HG02588 (cell line): ENCODE measurements around the gene WSCD1.

ENCODE experiments used
- ATAC-seq: cut with Tn5 transposase; IDR thresholded peaks from one replicate; pipeline ENCODE4 v1.9.1; 2021; ENCODE audit warnings: mild to moderate bottlenecking, moderate library complexity; ENCODE audit not compliant: unreplicated experiment

WSCD1 gene

DNA sequence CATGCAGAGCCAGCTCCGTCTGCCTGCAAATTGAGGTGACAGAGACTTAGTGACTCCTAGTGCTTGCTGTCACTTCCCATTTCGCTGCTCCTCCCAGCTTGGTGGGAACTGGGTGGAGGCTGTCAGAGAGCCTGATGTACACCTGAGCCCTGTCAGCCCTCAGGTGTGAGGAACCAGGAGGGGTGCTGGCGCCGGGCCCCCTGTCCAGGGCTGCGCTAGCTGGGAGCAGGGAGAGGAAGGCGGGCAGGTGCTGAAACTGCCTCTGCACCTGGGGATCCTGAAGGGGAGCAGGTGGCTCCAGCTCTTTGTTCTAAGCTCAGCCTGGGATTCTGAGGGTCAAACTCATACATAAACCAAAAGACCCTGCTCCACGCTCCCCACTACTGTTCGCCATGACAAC is 10.8 kb upstream of the WSCD1 start:
- ATAC-seq = no peak

DNA sequence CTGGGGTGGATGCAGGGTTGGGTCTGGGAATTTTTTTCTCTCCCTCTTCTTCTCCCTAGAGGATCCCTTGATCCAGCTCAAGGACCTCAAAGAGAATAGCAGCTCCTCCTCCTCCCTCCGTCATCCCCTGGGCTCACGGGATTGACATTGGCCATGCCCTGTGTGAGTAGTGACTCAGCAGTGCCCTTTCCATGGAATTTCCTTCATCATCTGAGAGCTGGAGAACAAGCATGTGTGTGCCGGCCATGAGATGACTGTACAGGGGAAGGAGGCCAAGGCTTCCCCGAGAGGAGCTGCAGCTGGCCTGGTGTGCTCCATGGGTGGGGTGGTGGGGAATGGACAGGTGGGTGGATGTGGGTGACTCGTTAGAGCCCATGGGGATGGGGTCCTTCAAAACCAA is 8.9 kb upstream of the WSCD1 start:
- no peak for ATAC-seq

DNA sequence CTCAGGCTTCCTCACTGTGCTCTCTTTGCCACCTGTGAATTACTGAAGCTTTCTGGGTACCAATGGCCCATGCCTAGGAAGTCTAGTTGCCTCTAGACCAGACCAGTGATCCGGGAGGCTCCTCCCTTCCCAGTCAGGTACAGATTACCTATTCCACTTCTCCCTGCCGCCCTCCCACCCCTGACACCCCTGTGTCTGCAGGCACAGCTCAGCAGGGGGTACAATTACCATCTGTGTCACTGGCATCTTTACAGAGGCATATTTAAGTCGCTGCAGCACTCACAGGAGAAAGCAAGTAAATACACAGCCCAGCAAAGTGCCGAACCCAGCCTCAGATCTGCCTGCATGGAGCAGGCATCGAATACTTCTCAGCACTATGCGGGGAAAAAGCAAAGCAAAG is 5.3 kb upstream of the WSCD1 start:
- ATAC-seq = no peak

DNA sequence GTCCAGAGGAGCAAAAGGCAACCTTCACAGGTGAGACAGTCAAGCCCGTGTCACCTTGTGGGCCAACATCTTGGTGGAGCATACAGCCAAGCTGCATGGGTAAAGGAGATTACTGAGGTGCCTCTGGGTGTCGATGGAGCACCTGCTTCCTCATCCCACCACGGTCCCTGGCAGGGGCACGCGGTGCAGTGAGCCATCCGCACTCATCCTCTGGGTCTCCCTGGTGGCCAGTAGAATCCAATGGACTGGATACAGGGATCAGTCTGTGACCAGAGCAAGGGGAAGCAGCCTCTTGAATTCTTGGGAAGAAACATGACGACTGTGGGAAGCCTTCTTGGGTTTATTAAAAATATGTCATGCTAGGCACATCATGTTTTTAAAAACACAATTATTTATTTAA is 4.8 kb upstream of the WSCD1 start:
- ATAC-seq = no peak

DNA sequence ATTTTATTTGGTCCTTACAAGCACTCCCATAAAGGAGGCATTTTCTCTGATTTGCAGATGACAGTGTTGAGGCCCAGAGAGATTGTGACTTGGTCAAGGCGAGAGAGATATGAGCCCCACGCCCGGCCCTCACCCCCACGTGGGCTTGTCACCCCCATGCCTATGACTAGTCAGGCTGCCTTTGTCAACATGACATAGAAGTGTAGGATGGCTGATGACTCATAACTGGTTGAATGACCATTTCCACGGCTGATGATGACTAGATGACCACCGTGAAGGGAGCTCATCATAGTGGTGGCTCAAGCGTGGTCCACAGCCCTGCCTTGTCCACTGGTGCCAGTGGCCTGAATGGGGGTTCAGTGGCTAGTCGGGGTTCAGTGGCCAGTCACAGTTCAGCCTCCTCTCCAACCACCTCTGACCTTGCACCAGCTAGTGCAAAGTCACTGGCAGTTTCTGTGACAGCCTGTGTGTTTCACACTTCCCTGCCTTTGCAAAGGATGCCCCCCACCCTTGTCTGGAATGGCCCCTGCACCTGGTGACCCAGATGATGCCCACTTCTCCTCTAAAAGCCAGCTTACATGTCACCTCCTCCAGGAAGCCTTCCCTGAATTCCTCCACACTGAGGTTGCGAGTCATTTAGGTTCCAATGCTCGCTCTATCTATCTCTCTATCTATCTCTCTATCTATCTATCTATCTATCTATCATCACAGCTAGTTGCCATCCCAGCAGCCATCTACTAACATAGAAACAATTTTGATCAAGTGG is 3.8 kb upstream of the WSCD1 start:
- ATAC-seq = no peak

DNA sequence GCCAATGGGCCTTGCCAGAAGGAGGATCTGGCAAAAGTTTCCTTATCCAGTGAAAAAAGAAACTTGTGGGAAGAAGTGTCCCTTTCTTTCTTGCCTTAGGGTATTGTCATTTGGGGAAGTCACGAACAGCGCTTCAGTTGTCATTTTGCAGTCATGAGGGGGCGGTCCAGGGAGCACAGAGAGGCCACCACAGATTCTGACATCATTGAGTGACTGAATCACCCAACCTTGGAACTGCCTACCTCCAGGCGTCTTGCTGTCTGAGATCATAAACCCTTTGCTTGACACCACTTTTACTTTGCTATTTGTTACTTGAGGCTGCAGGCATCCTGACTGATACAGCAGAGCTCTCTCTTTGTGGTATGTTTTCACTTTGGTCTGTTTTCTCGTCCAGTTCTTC is 3.1 kb upstream of the WSCD1 start:
- ATAC-seq = no peak

DNA sequence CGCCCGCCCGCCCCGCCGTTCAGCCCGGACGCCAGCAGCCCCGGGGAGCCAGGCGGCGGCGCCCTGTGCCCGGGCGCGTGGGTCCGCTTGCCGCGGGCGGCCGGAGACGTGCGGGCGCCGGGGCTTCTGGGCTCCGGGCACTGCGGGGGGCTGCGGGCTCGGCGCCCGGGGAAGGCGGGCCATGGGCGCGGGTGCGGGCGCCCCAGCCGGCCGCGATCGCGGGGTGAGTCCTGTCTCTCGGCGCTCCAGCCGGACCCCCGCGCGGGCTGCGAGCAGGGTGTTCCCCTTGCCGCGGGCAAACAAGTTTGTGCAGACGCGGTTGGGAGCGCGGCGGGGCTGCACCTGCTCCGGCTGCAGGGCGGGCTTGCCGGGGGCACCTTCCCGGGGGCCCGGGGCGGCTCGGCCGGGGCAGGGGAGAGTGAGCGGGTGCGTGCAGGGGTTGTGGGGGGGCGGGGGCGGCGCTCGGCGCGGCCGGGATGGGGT is 292 bp downstream of the WSCD1 start:
- ATAC-seq = no peak

DNA sequence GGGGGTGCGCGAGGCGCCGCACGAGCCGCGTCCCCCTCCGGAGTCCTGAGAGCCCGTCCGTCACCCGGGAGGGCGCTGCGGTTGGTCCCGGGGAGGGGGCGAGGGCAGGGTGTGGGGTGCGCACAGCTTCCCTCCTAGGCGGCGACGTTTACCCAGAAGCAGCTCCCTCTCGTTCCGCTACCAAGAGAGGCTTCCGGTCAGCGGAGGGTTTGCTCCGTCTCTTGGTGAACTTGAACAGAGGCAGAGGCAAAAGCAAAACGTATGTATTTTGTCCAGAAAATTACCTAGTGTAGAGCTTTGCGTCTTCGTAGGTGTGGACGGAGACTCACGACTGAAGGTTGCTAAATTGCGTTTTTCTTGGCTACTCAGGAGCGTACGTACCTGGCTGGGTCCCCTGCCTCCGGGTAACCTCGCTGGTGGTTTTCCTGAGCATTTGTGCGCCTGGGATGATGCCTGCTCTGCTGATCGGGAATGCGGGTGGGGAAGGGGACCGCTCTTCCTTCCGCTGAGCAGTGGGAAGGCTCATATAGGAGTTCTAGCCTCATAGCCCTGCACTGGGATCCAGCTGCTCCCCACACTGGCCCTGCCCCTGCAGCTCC is 833 bp downstream of the WSCD1 start:
- no peak for ATAC-seq

DNA sequence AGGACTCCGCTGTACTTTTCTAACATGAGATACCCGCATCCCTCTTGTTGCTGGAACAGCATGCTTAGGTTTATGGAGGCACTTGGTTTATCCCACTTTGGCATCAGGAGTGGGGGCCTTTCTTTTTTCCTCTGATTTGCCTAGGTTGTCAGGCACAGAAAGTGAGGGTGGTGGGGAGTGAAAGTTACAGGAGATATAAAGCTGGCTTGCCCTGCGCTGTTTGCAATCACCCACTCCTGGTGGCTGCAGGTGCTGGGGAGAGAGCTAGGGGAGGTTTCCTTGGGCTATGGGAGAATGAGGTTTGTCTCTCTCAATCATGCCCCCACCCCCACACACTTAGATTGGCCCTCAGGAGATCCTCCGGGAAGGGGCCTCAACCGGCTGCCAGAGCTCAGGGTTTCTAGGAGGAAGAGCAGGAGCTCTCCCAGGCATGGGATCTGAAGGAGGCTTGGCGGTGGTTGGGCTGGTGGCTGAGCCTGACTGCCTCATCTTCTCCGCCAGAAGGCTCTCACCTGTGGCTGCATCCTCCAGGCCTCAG is 1.4 kb downstream of the WSCD1 start:
- no peak for ATAC-seq

DNA sequence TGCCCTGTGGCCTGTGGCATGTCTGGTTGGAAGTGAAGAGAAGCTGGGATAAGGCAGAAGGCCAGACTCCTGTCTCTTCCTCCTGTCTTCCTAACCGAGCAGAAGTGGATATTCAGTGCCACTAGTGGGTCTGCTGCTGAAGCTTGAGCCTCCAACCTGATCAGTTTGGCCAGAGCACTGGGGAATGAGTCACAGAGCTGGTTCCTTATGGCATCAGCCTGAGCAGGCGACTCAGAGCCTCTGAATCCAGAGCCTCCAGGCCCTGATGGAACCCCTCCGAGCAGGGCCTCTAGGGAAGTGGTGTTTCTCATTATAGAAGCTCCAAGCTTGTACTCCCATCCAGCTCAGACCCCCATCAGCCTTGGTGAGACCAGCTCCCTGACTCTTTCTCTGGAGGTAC is 2.0 kb downstream of the WSCD1 start:
- ATAC-seq = no peak

DNA sequence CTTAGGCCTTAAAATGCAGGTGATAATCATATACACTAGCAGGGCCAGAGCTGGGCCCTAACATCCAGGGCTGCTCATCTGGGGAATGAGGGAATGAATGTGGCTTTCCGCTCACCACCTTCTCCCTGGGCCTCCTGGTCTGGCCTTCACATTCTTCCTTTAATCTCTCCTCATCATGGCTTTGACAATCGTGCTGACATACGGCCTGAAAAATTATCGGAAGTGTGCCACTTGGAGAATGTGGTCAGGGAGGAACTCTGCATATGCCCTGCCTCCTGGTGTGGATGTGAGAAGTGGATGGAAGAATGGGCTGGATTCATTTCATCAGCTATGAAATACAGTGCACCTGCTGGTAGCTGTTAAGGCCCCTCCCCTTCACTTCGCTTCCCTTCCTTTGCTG is 2.4 kb downstream of the WSCD1 start:
- no peak for ATAC-seq

DNA sequence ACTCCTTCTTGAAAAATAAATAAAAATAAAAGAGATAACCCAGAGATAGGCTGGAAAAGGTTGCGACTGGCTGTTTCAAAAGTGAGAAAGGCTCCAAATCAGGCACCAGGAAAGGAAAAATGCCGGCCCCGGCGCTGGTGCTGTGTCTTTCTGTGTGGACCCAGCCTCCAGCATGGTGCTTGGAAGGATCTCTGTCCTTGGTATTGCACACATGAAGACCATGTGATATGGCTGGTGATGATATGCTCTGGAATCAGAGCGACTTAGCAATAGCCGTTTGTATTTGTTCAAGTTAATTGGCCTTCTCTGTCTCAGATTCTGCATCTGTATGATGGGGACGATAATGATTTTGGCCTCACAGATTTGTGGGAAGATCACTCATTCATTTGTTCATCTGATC is 3.4 kb downstream of the WSCD1 start:
- no peak for ATAC-seq

DNA sequence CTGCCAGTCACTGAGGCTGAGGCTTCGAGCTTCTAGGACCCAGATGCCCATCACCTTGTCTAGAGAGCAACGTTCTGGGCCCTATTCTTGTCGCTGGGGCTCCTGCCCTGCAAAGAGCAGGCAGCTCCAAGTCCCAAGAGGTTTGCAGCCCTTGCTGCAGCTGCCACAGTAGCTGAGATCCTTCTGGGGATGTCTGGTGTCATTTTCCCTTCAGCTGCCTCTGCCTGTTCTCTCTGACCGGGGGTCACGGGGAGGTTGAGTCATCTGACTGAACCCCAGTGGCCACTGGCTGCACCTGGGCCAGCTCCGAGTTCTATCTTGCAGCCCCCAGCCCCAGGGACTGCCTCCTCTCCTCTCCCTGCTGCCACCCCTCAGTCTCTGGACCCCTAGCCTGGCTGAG is 4.9 kb downstream of the WSCD1 start:
- no peak for ATAC-seq

DNA sequence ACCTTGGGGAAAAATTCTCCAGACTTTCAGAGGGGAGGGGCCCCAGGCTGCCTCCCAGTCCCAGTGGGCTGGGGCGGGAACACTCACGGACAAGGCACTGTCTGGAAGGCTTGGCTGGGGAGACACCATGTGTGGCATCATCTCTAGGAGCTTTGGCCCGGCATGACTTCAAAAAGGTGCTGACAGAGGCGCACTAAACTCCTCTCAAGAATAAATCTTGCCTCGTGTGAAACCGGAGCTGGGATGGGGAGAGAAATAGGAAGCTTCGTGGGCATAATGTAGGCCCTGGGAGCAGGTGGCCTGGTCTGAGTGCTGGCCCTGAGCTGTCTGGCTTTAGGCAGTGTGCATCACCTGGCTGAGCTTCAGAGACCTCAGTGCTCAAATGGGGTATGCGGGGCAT is 5.7 kb downstream of the WSCD1 start:
- no peak for ATAC-seq

DNA sequence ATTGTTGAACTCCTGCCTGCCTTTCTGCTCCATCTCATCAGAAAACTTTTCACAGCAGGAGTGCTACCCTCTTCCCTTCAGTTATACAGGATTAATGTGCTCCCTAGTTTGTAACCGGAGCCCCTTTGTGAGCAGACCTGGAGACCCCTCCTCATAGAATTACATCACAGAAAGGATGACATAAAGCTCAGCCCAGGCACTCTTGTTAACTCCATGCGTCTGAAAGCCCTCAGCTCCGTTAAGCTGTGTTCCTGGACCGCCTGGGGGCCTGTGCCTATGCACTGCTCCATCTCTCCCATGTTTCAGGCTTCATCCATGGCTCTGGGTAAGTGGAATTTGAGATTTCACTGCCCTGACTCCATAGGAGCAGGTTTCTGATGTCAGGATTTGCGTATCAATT is 7.6 kb downstream of the WSCD1 start:
- ATAC-seq = no peak

DNA sequence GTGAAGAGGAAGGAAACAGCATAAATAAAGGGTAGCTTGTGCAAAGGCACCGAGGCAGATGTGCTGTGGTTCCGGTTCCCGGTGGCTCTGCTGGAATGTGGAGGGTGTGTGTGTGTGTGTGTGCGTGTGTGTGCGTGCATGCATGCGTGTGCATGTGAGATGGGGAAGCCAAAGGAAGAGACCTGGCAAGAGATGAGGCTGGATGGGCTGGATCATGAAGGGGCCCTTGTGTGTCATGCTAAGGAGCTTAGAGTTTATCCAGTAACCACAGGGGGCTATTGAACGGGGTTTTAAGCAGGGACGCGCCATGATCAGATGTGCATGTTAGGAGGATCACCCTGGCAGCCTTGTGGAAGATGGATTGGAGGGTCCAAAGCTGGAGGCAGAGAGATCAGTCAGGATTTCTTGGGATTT is 8.3 kb downstream of the WSCD1 start:
- no peak for ATAC-seq

DNA sequence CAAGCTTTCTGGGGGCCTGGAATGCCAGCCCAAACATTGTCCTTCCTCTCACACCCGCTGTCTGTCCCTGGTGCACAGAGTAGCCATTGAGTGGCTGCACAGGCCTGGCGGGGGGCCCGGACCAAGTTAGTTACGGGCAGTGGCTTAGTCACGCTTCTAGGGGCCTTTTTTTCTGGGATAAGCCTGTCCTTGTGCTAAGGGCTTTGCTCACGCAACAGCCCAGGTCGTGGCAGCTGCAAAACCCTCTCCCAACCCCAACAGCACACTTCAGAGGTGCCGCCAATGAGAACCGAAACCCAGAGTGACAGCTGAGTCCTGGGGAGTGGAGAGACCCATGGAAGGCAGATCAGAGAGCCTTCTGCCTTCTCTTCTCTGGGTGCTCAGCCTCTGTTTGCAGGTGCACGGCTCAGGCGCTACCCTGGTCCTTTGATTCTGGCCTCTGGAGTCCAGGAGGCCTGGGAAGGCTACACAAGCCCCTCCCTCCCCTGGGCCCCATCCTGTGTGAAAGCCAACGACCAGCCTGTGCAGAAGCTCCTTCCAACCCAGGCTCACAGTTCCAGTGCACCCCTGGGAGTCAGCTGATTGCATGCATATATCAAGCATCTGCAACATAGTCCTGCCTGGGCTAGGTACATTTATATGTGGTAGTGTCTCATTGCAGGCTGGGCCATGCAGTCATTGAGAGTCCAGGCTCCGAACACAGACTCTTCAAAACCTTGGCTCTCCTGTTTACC is 9.1 kb downstream of the WSCD1 start:
- ATAC-seq = no peak

DNA sequence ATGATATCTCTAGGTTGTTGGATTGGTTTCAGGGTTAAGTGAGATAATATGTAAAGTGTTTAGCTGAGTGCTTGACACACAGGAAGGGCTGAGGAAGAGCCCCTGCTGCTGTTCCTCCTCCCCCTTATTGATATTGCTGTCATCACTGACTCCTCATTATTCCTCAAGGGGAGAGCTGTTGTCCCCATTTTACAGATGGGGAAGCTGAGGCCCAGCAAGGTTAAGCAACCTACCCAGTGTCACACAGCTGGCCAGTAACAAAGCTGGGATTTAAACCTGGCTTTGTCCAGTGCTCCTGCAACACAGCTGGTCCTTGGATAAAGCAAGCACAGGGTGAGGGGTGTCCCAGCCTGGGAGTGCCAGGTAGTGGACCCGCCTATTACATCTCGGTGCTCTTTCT is 9.8 kb downstream of the WSCD1 start:
- no peak for ATAC-seq

DNA sequence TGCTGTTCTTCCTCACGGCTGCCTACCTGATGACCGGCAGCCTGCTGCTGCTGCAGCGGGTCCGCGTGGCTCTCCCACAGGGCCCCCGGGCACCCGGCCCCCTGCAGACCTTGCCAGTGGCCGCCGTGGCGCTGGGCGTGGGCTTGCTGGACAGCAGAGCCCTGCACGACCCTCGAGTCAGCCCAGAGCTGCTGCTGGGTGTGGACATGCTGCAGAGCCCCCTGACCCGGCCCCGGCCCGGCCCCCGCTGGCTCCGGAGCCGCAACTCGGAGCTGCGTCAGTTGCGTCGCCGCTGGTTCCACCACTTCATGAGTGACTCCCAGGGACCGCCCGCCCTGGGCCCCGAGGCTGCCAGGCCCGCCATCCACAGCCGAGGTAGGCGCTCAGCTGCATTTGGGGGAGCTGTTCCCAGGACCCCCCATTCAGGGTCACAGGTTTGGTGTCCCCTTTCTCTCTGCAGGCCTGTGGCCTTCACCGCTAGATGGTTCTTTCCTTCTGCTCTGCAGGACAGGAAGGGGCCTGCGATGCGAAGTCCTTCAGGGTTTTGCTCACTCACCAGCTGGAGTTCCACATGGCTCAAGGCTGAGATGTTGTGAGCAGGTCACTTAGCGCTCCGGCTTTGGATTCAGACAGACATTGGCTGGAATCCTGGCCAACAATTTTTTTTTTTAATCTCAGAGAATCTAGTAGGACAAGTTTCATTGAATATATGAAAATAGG is 10.7 kb downstream of the WSCD1 start:
- no peak for ATAC-seq

DNA sequence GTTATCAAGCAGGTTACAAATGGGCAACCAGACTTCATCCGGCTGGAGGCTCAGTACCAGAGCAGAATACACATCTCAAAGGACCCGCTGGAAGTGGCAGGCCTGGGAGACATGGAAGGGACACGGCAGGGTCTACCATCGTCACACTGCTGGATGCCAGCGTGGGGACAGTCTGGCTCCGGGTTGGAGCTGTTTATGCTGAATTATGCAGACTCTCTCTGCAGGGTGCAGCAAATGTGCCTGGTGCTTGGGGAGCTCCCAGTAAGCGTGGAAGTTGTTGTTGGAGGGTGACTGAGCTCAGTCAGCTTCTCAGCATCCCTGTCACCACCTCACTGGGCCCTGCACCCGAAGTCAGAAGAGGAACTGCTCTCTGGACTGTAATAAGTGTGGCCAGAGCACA is 12.2 kb downstream of the WSCD1 start:
- no peak for ATAC-seq
